ENCODE measurements around the gene SLC4A1.
A peak's percentile ranks its signal among the peaks of the same experiment; 100 is the strongest.

SLC4A1 gene

DNA sequence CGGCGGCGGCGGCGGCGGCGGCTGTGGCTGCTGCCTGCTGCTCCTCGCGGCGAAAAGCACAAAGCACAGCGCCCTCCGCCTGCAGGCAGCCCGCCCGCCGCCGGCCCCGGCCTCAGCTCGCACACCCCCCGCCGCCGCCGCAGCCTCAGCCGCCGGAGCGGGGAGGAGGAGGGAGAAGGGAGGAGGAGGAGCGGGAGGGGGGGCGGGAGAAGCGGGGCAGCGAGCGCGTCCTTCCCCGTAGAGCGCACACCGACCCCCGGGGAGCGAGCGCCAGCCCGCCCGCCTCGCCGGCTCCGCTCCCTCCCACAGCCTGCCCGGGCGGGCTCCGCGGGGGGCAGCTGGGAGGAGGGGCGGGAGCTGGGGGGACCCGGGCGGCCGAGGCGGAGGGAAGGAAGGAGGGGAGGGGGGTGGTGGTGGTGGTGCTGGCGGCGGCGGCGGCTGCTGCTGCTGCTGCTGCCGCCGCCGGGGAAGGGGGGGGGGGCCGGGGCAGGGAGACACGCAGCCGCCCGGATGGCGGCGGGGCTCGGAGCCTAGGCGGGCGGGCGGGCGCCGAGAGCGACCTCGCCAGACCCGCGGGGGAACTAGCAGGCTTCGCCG, 48.2 kb downstream of the SLC4A1 start, which contains the start of gene UBTF:
Gene UBTF (minus strand): TSS at position 60 of the 597 bp plus-strand sequence. CDS start 1,446 bp downstream, outside the sequence.
- peak; percentile 90 for DNase-seq

- peak; percentile 90 for DNase-seq
Observed at GRCh38 chr17:44219108-44219615, 48.8 kb downstream of the SLC4A1 start.

- peak; percentile 95 for DNase-seq
Observed at GRCh38 chr17:44218344-44219107, 49.4 kb downstream of the SLC4A1 start.

GRCh38 chr17:44217738-44218343, 50.1 kb downstream of the SLC4A1 start:
- DNase-seq = peak; percentile 74

GRCh38 chr17:44216694-44217093, 51.2 kb downstream of the SLC4A1 start:
- no peak for DNase-seq

- DNase-seq = no peak
Observed at GRCh38 chr17:44216173-44216572, 51.8 kb downstream of the SLC4A1 start.

GRCh38 chr17:44214896-44215295, 53.0 kb downstream of the SLC4A1 start:
- no peak for DNase-seq

DNA sequence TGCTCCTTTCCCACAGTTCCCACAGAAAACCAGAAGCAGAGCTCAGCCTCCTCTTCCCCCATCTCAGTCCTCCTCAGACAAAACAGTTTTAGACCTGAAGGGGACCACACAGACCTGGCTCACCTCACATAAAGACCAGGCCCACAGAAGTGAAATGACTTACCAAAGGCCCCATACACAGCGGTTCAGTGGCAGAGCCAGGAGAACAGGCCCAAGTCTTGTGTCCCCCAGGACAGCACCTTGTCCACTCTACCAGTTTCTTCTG, 53.8 kb downstream of the SLC4A1 start:
- DNase-seq = no peak

DNA sequence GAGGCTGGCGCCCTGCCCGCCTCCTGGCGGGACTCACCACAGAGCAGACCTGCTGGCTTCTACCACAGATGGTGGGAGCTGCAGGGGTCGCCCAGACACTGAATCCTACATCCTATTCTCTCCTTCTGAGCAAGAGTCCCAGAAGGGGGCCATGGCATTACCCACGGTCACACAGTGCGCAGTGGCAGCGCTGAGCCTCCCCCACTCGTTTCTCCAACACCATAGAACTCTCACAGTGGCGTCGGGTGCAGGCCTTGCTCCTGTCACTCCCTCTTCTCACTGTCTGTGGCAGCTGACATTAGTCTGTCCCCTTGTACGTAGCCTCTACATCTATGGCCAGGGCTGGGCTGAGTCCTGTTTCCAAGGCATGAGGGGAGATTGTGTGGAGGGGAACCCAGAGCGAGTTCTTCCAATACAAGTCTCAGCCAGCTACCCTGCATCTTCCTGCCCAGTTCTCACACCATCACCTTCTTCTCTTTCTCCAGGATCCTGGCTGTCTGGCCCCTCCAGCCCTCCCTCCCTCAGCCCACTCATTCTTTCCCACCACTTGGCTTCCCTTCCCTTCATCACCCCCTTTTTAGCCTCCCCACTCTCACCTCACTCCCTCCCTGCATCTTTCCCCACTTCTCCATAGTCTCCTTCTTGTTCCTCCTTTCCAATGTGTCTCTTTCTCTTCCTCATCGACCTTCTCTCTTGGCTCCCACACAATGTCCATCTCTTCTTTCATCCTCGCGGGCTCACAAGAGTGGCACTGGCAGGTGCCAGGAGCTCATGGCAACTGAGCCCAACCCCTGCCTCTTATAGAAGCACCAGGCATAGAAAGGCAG, 54.3 kb downstream of the SLC4A1 start:
- no peak for DNase-seq

DNA sequence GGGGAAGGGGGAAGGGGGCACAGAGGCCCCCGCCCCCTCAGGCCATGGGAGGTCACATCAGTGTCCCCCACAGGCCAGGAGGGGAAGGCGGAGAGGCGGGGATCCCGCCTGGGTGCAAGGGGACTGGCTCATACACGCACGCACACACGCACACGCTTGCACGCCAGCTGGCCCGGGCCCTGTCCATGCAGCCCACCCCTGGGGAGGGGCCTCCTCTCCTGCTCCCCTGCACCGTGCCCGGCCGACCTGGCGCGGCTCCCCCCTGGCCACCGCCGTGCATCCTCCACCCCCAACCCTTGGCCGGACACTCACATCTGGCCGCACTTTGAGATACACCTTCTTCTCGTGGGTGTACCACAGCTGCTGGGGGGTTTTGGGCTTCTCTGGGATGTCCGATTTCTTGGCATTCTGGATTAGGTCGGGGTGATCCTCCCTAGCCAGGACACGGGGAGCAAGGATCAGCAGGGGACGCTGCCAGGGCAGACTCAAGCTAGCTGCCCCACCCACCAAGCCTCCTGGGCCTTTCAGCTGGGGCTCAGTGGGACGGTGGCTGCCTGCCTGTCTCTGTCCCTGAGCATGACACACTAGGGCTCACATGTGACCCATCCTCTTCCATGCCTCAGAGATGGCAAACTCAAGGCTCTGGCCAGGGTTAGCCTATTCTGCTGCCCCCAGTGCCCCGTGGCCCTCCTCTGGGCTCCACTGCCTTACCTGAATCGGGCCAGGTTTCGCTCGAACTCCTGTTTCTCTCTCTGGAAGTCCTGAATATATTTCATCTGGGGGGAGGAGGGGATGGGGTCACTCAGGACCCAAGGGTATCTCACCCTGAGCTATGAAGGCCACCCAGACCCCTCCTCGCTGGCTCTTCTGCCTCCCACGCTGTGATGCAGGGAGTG, 55.2 kb downstream of the SLC4A1 start:
- no peak for DNase-seq

DNA sequence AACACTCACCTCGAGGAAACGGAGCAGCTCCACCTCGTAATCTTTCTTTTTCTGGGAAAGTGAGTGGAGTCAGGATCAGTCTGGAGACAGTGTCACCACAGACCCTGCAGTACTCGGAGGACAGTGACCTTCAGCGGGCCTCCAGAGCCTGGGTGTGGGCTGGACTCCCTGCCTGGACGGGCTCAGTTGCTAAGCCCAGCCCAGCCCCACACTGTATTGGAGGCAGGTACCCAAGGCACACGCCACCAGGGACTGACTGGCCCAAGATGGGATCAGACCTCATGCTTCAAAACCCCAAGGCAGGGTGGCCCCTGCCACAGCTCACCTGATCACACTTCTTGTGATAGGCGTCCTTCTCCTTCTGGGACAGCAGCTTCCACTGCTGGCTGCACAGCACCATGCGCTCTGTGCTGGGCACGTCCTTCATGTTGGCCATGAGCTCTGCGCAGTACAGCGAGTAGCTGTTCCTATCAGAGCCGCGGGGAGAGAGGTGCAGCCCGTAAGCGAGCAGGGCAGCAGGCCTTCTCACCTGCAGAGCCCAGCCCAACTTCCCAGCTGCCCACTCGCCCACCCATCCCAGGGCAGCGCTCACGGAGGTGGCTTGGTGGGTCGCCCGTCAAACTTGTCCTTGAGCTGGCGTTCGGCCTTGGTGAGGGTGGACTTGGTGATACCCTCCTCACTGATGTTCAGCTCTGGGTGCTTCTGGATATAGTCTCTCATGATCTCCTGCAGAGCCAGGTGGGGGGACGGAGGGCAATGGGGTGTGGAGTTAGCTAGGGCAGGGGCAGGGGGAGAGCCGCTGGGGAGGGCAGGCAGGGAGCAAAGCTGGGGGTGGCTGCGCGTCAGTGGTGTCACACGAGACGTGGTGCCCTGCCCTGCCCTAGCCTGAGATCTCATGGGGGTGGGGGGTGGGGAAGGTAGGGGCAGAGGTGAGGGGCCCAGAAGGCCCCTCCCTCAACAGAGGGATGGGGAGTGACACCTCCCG, 56.4 kb downstream of the SLC4A1 start:
- no peak for DNase-seq

DNA sequence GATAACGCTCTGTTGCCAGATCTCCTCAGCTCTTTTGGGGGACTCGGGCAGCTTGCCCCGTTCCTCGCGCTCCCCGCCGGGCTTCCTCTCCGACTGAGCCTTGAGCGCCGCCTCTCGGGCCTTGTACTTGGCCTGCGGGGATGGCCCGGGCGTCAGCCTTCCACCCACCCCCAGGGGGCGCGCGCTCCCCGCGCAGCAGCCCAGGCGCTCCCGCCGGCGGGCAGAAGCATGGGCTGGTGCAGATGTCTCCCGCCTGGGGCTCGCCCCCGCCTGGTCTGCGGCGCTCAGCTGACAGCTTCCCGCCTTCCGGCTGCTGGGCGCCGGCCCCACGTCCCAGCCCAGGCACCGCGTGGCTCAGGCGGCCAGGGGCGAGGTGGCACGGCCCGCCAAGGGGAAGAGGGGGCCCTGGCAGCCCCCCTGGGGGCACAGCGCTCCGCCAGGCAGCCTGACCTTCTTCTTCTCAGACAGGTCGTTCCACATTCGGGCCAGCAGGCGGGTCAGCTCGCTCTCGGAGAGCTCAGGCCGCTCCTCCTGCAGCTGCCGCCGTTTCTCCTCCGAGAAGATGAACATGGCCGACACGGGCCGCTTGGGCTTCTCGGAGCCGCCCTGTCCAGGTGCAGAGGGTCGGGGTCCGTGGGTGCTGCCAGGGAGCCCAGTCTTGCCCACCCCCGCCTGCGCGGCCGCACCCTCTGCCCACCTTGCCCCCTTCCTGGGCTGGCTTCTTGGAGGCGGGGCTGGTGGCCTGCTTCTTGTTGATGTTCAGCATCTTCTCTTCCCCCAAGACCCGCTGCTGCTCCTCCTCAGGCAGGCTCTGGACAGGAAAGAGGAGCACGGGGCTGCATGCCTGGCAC, 57.4 kb downstream of the SLC4A1 start:
- DNase-seq = peak; percentile 96

DNA sequence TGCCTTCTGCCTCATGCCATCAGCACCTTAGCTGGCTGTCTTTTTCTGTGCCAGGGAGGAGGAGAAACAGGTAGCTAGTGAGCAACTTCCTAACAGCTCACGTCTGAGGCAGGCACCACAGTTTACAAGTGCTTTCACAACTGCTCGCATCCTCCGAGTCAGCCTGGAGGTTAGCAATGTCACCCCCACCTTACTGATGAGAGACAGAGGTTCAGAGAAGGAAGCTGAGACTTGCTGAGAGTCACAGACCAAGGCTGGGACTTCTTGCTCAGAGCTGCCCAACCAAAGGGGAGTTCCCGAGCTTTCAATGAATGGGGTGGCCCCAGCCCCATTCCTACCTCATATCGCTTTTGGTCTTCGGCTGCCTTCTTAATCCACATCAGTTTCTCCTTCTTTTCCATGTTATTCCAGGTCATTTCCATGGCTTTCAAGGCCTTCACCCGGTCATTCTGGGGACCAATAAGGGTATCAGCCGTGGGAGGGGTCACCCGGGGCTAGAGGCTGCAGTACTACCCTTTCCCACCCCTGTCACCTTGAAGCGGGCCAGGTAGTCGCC, 58.1 kb downstream of the SLC4A1 start:
- DNase-seq = peak; percentile 71

GRCh38 chr17:44207743-44208142, 60.2 kb downstream of the SLC4A1 start:
- no peak for DNase-seq

- DNase-seq = no peak
Observed at GRCh38 chr17:44207319-44207718, 60.6 kb downstream of the SLC4A1 start.

DNA sequence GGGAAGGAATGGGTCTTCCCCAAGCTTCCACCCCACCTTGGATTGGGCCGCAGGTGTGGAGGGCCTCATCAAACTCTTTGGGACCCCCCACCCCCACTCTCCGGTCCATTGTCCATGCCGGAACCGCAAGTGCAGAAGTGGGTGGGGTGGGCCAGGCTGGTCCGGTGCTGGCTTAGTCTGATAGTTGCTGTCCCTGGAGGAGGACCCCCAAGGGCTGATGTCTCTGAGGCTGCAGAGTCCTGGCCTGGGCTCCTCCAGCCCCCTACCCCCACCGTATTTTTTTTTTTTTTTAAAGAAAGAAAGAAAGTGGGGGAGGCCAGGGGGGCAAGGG, 61.1 kb downstream of the SLC4A1 start:
- no peak for DNase-seq

DNA sequence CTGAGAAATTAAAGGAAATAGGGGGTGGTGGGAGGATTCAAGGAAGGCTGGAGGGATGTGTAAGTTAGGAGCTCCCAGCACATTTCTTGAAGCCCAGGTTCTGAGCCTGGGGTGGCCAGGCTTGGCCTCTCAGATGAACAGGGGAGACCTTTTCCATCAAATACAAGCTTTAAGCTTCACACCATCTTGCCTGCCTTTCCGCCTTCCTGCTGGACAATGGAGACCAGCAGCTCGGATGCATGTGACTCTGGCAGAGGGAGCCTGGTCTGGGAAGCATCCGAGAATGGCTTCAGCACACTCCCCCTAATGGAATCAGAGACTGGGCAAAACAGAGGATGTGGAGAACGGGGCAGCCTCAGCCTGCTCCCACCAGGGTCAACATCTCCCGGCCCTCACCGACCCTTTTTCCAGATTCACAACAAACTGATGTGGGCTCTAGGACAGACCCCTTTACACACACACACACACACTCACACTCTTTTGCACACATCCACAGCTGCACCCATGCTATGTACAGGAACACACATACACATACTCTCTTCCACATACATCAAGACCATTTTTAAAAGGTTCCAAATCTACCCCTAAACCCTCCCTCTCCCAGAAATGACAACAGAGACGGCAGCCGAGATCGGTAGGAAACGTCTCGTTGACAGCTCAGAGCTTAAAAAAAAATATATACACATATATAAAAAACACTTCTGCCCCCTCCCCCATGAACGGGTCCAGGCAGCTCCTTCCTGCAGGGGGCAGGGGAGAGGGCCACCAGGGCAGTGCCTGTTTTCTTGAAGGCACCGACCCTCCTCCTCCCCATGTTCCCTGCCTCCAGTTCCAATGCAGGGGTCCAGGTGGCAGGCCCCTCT, 61.7 kb downstream of the SLC4A1 start:
- DNase-seq = no peak

DNA sequence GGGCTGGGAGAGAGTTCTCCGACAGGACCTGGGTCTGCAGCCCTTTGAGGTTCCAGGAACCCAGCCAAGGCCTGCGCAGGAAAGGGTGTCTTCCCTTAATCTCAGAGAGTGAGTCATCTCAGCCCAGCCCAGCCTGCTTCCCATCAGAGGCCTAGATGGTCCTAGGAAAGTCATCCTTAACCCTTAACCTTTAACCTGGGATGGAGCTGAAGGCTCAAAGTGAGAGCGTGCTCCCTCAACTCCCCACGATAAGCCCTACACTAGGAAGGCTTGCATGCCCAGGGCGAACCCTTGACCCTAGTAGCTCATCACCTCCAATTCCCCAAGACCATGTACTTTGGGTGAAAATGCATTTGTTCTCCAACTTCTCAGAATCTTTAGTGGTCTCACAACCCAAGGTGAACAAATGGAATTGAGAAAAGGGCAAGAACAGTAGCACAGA, 63.5 kb downstream of the SLC4A1 start:
- DNase-seq = no peak

All from activated effector memory CD4-positive, alpha-beta T cell treated with anti-CD3 and anti-CD28 coated beads, Interleukin-2, amount 50 U/mL, for 16 hours (primary cell).